Stimulated activated CD4-positive, alpha-beta T cell treated with anti-CD3 and anti-CD28 coated beads, Interleukin-4, amount 100 ng/mL, for 4 hours (primary cell): ENCODE measurements around the gene GPR27.

Experiments used
- DNase-seq, 2 experiments: peaks; one replicate each; pipeline ENCODE4 v3.0.0-alpha.2; 2020

The GPR27 gene

DNA sequence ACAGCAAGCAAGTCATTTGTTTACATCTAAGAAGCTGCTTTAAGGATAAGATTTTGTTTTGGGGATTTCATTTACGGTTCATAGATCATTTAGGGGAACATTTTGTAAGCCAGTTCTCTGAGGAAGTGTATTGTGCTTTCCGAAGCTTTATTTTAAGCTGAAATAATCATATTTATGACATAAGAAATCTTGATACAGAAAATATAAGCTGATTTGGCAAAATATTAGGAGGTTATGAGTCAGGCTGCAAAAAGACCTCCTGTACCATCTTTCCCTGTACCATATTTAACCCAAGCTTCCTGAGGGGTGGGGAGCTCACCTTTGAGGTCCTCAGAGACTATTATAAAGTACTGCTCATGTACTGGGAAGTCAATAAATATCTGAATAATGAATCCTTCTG lies 20.3 kb upstream of the GPR27 start:
- no peak for DNase-seq

GRCh38 chr3:71734881-71735280 lies 18.8 kb upstream of the GPR27 start:
- no peak for DNase-seq

DNA sequence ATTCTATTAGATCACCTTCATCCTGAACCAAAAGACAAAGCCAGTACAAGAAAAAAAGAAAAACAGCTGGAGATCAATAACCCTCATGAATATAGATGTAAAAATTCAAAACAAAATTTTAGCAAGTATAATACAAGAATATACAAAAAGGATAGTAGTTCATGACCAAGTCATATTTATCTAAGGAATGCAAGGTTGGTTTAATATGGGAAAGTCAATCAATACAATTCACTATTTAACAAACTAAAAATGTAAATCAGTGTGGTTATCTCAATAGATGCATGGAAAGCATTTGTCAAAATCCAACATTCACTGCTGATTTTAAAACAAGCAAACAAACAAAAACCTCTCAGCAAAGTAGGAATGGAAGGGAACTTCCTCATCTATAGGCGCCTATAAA lies 11.0 kb upstream of the GPR27 start:
- no peak for DNase-seq

GRCh38 chr3:71744738-71745137 lies 8.9 kb upstream of the GPR27 start:
- no peak for DNase-seq

DNA sequence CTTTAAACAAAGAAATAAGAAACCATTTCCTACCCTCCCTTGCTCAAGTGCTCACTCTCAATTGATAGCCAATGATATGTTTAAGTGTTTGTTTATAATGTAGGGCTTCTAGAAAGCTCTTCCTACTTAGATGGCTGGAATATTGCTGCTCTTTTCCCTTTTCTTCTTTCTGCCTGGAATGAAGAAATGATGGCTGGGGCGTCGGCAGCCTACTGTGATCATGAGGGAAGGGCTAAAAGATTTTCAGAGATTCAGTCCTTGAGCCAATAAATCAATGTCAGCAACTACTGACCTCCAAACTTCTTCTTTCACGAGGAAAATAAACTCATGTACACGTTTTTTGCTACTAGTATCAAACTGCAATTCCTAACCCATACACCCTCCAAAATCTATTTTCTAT lies 2.1 kb upstream of the GPR27 start:
- no peak for DNase-seq

DNA sequence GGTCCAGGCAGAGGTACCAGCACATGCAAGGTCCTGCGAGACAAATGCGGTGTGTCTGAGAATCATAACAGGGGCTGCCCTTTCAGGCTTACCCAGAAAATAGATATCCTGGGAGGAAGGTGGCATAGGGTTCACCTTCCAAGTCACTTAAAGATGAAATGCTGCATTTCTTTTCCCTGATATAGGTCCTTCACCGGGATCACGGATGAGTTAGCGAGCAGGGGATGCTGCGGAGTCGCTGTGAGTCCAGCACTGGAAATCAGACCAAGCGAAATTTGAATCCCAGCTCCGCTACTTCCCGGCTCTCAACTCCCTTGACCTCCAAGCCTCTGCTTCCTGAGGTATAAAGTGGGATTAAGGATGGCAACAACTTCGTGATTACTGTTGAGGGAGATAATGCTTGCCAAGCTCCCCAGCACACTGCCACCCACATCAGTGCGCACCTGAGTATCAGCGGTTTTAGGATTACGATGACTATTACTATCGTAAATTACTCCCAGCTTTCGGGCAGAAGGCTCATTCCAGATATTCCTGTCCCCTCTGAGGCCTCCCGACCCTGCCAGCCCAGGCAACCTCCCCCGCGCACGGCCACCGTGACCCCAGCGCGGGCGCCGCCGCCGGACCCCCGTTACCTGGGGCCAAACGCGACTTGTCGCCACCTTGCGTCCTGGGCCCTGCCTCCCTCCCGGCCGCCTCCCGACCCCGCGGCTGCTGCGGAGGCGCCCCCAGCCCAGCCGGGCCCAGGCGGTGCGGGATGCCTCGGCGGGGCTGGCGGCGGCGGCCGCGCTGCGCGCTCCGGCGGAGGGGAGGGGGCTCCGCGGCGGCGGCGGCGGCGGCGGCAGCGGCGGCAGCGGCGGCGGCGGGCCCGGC lies 589 bp upstream of the GPR27 start:
- no peak for DNase-seq

DNA sequence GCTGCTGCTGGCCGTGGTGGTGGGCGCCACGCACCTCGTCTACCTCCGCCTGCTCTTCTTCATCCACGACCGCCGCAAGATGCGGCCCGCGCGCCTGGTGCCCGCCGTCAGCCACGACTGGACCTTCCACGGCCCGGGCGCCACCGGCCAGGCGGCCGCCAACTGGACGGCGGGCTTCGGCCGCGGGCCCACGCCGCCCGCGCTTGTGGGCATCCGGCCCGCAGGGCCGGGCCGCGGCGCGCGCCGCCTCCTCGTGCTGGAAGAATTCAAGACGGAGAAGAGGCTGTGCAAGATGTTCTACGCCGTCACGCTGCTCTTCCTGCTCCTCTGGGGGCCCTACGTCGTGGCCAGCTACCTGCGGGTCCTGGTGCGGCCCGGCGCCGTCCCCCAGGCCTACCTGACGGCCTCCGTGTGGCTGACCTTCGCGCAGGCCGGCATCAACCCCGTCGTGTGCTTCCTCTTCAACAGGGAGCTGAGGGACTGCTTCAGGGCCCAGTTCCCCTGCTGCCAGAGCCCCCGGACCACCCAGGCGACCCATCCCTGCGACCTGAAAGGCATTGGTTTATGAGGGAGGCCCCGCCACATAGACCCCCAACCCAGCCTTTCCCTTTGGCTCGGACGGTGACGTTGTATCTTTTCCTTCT lies 1.1 kb downstream of the GPR27 start:
- no peak for DNase-seq

DNA sequence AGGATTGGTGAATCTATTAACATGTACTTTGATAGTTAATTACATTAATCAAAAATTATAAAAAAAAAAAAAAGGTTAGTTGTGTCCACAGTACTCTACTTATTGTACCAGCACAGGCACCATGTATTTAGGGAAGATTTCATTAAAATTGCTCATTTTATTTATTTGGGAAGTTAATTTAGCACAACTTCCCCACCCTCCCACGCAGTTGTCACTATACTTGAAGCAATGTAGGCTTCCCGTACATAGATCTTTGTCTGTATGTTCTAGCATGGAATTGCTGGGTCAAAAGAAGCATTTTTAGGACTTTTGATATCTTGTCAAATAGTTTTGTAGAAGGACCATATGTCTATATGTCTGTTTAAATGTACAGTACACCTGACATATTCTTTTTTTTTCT lies 4.4 kb downstream of the GPR27 start:
- no peak for DNase-seq

DNA sequence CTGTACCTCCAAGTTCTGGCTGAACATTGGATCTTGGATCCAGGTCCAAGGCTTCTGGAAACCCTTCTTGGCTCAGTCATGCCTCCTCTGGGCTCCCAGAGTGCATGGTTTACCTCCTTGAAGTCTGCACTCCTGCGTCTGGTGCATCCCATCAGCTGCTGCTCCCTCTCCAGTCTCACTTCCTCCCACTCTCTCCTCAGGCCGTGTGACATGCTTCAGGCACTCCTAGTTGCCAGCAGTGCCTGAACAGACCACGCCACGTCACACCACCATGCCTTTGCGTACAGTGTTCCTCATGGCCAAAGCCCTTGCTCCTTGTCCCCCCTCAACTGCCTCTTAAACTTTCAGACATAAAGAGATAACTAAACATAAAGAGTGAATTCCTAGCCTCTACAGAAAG lies 5.7 kb downstream of the GPR27 start:
- DNase-seq, result no peak

- DNase-seq, result no peak
These were observed 6.5 kb downstream of the GPR27 start for GRCh38 chr3:71760140-71760539.

- DNase-seq, result no peak
These were observed 9.8 kb downstream of the GPR27 start for GRCh38 chr3:71763426-71763825.

- no peak for DNase-seq
These were observed 17.5 kb downstream of the GPR27 start for GRCh38 chr3:71771126-71771525.

GRCh38 chr3:71771884-71772283 lies 18.2 kb downstream of the GPR27 start:
- DNase-seq, result no peak

DNA sequence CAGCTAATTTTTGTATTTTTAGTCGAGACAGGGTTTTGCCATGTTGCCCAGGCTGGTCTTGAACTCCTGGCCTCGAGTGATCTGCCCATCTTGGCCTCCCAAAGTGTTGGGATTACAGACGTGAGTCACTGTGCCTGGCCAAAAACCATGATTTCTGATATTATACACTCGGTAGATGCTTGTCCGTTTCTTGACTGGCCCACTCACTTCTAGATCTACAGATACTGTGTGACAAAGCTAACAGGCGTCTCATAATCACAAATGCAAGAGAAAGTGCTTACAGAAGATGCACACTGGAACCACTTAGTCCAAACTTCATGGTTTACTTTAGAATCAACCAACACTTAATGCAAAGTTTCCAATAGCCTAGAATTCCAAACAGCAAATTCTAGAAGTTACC lies 22.9 kb downstream of the GPR27 start:
- DNase-seq, result no peak

GRCh38 chr3:71778353-71778752 lies 24.7 kb downstream of the GPR27 start:
- DNase-seq, result no peak

DNA sequence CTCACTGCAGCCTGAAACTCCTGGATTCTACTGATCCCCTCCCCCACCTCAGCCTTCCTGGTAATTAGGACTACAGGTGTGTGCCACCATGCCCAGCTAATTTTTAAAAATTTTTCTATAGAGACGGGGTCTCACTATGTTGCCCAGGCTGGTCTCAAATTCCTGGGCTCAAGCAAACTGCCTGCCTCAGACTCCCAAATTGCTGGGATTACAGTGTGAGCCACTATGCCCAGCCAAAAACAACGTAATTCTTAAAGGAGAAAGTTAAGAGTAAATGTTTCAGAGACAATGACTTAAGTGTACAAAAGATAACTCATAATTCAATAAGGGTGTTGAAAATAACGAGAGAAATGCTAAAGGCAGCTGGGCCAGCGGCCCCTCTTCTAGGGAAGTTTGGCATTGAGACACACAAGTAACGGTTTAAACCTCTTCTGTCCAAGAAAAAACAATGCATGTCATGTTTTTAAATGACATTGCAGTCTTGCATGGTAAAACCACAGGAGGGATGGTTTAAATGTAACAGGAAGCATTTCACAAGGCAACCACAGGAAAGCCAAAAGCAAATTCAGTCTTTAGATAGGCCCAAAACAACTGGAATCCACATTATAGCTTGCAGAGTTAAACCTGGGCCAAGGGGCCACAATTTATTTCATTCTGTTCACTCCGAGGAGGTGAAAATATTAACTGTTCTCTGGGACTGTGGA lies 26.2 kb downstream of the GPR27 start:
- no peak for DNase-seq

- no peak for DNase-seq
These were observed 26.8 kb downstream of the GPR27 start for GRCh38 chr3:71780430-71780829.

GRCh38 chr3:71783152-71783551 lies 29.5 kb downstream of the GPR27 start:
- DNase-seq, result no peak

GRCh38 chr3:71784201-71784913 lies 30.7 kb downstream of the GPR27 start:
- DNase-seq, result no peak

GRCh38 chr3:71784914-71785531 lies 31.4 kb downstream of the GPR27 start, which contains the start of gene PROK2:
TSS of gene PROK2 (minus strand) at chr3:71785148. CDS start at chr3:71785052, 96 bp downstream.
- DNase-seq, result peak; percentile 42 to 47

DNA sequence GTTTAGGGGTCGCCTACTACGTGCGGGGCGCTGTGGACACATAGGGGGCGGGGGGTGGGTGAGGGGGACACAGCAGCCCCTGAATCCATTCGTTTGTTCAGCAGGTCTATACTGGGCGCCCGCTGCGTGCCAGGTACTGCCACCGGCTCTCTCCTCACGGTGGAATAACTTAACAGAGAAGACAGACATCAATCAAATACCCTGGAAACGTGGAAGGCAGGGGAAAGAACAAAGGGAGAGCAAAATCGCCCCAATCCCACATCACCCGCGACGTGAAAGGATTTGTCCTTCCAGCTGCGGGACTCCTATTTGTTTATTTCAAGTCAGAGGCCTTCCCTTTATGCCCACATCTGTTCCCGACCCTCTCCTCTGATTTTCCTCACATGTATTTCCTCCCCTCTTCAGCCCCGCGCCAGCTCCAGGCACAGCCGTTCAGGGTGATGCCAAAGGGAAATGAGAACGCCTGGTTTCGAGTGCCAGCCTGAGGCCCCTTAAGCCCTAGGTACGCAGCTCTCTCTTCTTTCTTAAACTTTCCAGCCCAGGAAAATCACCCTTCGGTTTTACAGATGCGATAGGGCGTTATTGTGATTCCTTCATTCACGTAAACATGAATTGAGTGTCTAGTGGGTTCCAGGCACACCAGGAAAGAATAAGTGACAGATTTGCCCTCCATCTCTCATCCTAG lies 32.0 kb downstream of the GPR27 start:
- no peak for DNase-seq

DNA sequence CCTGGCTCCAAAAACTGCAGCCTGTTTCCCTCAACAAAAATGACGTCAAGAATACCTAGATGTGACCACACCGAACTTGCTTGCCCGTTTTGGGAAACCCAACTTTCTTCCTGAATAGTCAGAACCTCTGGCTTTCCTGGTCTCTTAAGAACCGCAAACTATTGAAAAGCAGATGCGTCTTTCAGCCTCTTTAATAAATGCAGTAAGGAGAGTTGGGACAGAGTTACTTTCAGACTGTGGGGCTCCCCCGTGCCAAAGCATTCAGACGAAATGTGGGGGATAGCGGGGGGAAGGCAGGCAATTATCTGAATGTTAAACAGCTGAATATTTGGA lies 32.5 kb downstream of the GPR27 start:
- DNase-seq, result no peak
